Hepatic stellate cell (primary cell): ENCODE results near the gene SULT1C2.
"Not testable (repeated sequence)": the region's sequence is repeated elsewhere in the genome, so short reads cannot be mapped to it uniquely, and the experiment has no call there.

Source experiments
- DNase-seq: peaks from one replicate; pipeline ENCODE4 v3.0.0; 2011; ENCODE audit warnings: low spot score

Gene SULT1C2

GRCh38 chr2:108354136-108354535 is 65.4 kb downstream of the SULT1C2 start:
- no peak for DNase-seq

GRCh38 chr2:108355906-108356734 is 67.4 kb downstream of the SULT1C2 start:
- no peak for DNase-seq

- DNase-seq = not testable (repeated sequence)
Measured at GRCh38 chr2:108359336-108359735, 70.6 kb downstream of the SULT1C2 start.
